Measurements from ENCODE around the gene ADORA2B. TPM values are rescaled to one million over a fixed set of nuclear protein-coding genes. Genes with fewer than 3 reads are reported as not detected.
A peak's percentile ranks its signal among the peaks of the same experiment; 100 is the strongest.

ADORA2B gene
- total and polyA plus RNA-seq, 2 of the 4 experiments (the other 2 are of a cell fraction): 5.2 to 5.5 TPM

GRCh38 chr17:15981208-15981607 is 36.3 kb downstream of the ADORA2B start:
- Histone ChIP-seq H3K18ac (ENCODE audit: low read depth, low read length) (peak overlapping the region; percentile 48; the same call in 1 of the 2 replicates), H2AK9ac (replicated peaks; ENCODE audit: low read depth, low read length, poor library complexity) (no peak overlapping the region), H2AFZ (replicated peaks; ENCODE audit: low read length, poor library complexity) (no peak overlapping the region), H3K9ac (ENCODE audit: low read depth, low read length) (no peak overlapping the region), H2AK5ac (ENCODE audit: low read depth, low read length) (peak overlapping the region; percentile 68), H3K79me1 (ENCODE audit: low read depth in 1 of 2, low read length in 2 of 2) (peaks cover 4 to 21% of the 10 kb centered on the region in 2 experiments; a peak in 2 of 4 replicates), H3K27me3 (ENCODE audit: control insufficient read depth, insufficient read depth, low read length) (no peaks in the 10 kb centered on the region), H2BK15ac (ENCODE audit: low read depth, low read length) (no peak overlapping the region), H4K20me1 (ENCODE audit: insufficient read depth, low read length) (no peaks in the 10 kb centered on the region), H3K14ac (replicated peaks; ENCODE audit: low read depth, low read length) (peak overlapping the region; percentile 7; the same call in 1 of the 2 replicates), H4K8ac (ENCODE audit: low read depth in 2 of 2, low read length in 2 of 2) (peak overlapping the region in 1 of 2 experiments; percentile 71; a peak in 2 of 4 replicates), H3K23ac (ENCODE audit: low read depth, low read length) (no peak overlapping the region; the same call in 1 of the 2 replicates), H4K91ac (ENCODE audit: insufficient read depth, low read depth, low read length) (peak overlapping the region; percentile 58; the same call in 1 of the 2 replicates), H3K27ac (ENCODE audit: insufficient read depth, low read length) (peak overlapping the region; percentile 85; the same call in 1 of the 2 replicates), H2BK120ac (ENCODE audit: low read depth, low read length) (0 out of 2 replicates have a peak overlapping the region, but pooled peaks have one; percentile 47), H4K5ac (ENCODE audit: low read depth, low read length) (peak overlapping the region; percentile 78), H3K56ac (ENCODE audit: extremely low read depth, insufficient read depth, low read length) (no peak overlapping the region), H3K9me3 (ENCODE audit: control insufficient read depth, insufficient read depth, low read length) (no peaks in the 10 kb centered on the region), H3K4ac (ENCODE audit: low read depth, low read length) (peak overlapping the region; percentile 65), H2BK5ac (ENCODE audit: low read depth, low read length, poor library complexity, severe bottlenecking) (peak overlapping the region; percentile 86), H3K4me3 (ENCODE audit: insufficient read depth, low read depth, low read length) (no peak overlapping the region), H3K4me1 (ENCODE audit: control insufficient read depth, insufficient read depth, low read length) (peaks cover 2% of the 10 kb centered on the region), H2BK20ac (ENCODE audit: low read depth, low read length) (0 out of 2 replicates have a peak overlapping the region, but pooled peaks have one; percentile 21), H3K9me1 (ENCODE audit: insufficient read depth, low read length) (peaks cover 4% of the 10 kb centered on the region; the same call in 1 of the 2 replicates), H3K36me3 (ENCODE audit: control insufficient read depth, insufficient read depth, low read length) (peaks cover 14% of the 10 kb centered on the region), H3K4me2 (ENCODE audit: low read depth, low read length) (no peak overlapping the region)
- ATAC-seq (ENCODE audit: low read depth) (no peak), DNase-seq (no peak)
- in situ Hi-C loops (cut with MboI; ENCODE audit: low sequenced_read_pairs): no loop called here
- CTCF ChIA-PET: no interaction called here
- WGBS, 2 experiments (ENCODE audit: extremely low coverage in 2 of 2, insufficient read length in 1 of 2): no CpG with 5 or more reads among the region's 2 CpGs
- BruUV-seq (replicated peaks): no TSS peak
- POLR2A ChIA-PET (ENCODE audit: unreplicated experiment): no interaction called here
- dilution Hi-C loops (cut with HindIII; ENCODE audit: low sequenced_read_pairs, unreplicated experiment): no loop called here
- TF ChIP-seq ELK1 (IDR thresholded peaks at IDR 0.05; ENCODE audit: borderline replicate concordance, low read depth, low read length) (no peak), MAZ (IDR thresholded peaks at IDR 0.05; ENCODE audit: borderline replicate concordance, low read depth, low read length) (no peak), RCOR1 (IDR thresholded peaks at IDR 0.05; ENCODE audit: insufficient replicate concordance, low read length) (no peak), NFE2L2 (IDR thresholded peaks at IDR 0.05; ENCODE audit: low read depth, low read length) (no peak), BHLHE40 (IDR thresholded peaks at IDR 0.05; ENCODE audit: low read depth, low read length) (no peak), USF2 (IDR thresholded peaks at IDR 0.05; ENCODE audit: low read depth, low read length) (no peak), CEBPB (IDR thresholded peaks at IDR 0.05; ENCODE audit: low read depth, low read length) (no peak), CTCF (conservative IDR thresholded peaks at IDR 0.05; ENCODE audit: low read depth, low read length) (no peak), CHD1 (IDR thresholded peaks at IDR 0.05; ENCODE audit: low read depth, low read length) (no peak), RFX5 (IDR thresholded peaks at IDR 0.05; ENCODE audit: low read depth, low read length) (no peak), MAFK (IDR thresholded peaks at IDR 0.05; ENCODE audit: low read depth, low read length) (no peak), RAD21 (IDR thresholded peaks at IDR 0.05; ENCODE audit: low read length) (no peak), SMC3 (IDR thresholded peaks at IDR 0.05; ENCODE audit: low read depth, low read length) (no peak), MXI1 (IDR thresholded peaks at IDR 0.05; ENCODE audit: borderline replicate concordance, low read depth, low read length) (no peak), POLR2A (IDR thresholded peaks at IDR 0.05; ENCODE audit: low read depth, low read length) (no peak), FOS (IDR thresholded peaks at IDR 0.05; ENCODE audit: low read depth, low read length) (no peak)
- intact Hi-C loops (cut with micrococcal nuclease): no loop called here

All from IMR-90 (cell line).